HEK293 (cell line): Measurements from ENCODE around the gene LARP1B.

Experiments used
- CTCF ChIA-PET: fragments of 350-600 bp; formaldehyde crosslinking; extraction: SDS; loops from one replicate; lab custom pipeline; 2021; ENCODE audit warnings: antibody characterized with exemption; lab: Yijun Ruan, JAX
- POLR2A ChIA-PET: fragments of 300-600 bp; formaldehyde crosslinking; extraction: SDS; loops from one replicate; lab custom pipeline; 2020; ENCODE audit warnings: antibody characterized with exemption, inconsistent platforms; lab: Yijun Ruan, JAX
- H3K27ac ChIP-seq: fragments of 200-500 bp; sonication (Bioruptor generic); 2 replicates; pipeline ENCODE4 v1.5.1; 2014; ENCODE audit warnings: low read depth, low read length, control low read depth, inconsistent platforms; ENCODE audit errors: extremely low read depth
- H3K36me3 ChIP-seq, 2 experiments: fragments of 200-500 bp in 1 of 2; sonication (Bioruptor generic) in 1 of 2; 1 replicate in 1 of 2; 2 replicates in 1 of 2; pipeline ENCODE4 v1.5.1; 2014 to 2017; ENCODE audit warnings: inconsistent platforms in 2 of 2, low read length in 2 of 2; ENCODE audit not compliant: control insufficient read depth in 2 of 2, insufficient read depth in 1 of 2
- H3K4me1 ChIP-seq: fragments of 200-500 bp; sonication (Bioruptor generic); 2 replicates; pipeline ENCODE4 v1.5.1; 2014; ENCODE audit warnings: mild to moderate bottlenecking, low read length, inconsistent platforms; ENCODE audit not compliant: control insufficient read depth, insufficient read depth
- H3K4me3 ChIP-seq: 2 replicates; pipeline ENCODE4 v1.5.1; 2011; ENCODE audit warnings: low read depth, mild to moderate bottlenecking, control low read depth, low read length, moderate library complexity
- H3K9me3 ChIP-seq: fragments of 200-500 bp; sonication (Bioruptor generic); 2 replicates; pipeline ENCODE4 v1.5.1; 2014; ENCODE audit warnings: low read depth, low read length, inconsistent platforms; ENCODE audit not compliant: control insufficient read depth, insufficient read depth
- HOXC10 ChIP-seq: sonication (generic); formaldehyde crosslinking; IDR thresholded peaks from 2 replicates; pipeline ENCODE4 v1.8.1; 2023; ENCODE audit warnings: mild to moderate bottlenecking, missing genetic modification reagents
- IKZF3 ChIP-seq: fragments of 450-650 bp; IDR thresholded peaks from 2 replicates; pipeline ENCODE4 v1.5.0; 2018; ENCODE audit warnings: missing biosample characterization, mild to moderate bottlenecking, missing genetic modification characterization, moderate library complexity
- KLF7 ChIP-seq: fragments of 450-650 bp; formaldehyde crosslinking; IDR thresholded peaks from 2 replicates; pipeline ENCODE4 v1.5.1; 2016; ENCODE audit warnings: missing biosample characterization, missing genetic modification characterization, borderline replicate concordance
- KLF9 ChIP-seq: fragments of 450-650 bp; formaldehyde crosslinking; IDR thresholded peaks from 2 replicates; pipeline ENCODE4 v1.5.1; 2016; ENCODE audit warnings: missing biosample characterization, missing genetic modification characterization, low read depth
- MEIS1 ChIP-seq: sonication (generic); formaldehyde crosslinking; IDR thresholded peaks from 2 replicates; pipeline ENCODE4 v1.8.1; 2022; ENCODE audit warnings: missing genetic modification reagents, mild to moderate bottlenecking, borderline replicate concordance
- ZNF146 ChIP-seq: fragments of 450-650 bp; formaldehyde crosslinking; IDR thresholded peaks from 2 replicates; pipeline ENCODE4 v1.5.1; 2016; ENCODE audit warnings: missing biosample characterization, missing genetic modification characterization
- ZNF184 ChIP-seq: fragments of 450-650 bp; IDR thresholded peaks from 2 replicates; pipeline ENCODE4 v1.5.1; 2018; ENCODE audit warnings: missing biosample characterization, mild to moderate bottlenecking, missing genetic modification characterization
- ZNF239 ChIP-seq: fragments of 450-650 bp; formaldehyde crosslinking; IDR thresholded peaks from 2 replicates; pipeline ENCODE4 v1.5.1; 2016; ENCODE audit warnings: missing biosample characterization, missing genetic modification characterization
- ZNF311 ChIP-seq: fragments of 450-650 bp; formaldehyde crosslinking; IDR thresholded peaks from 2 replicates; pipeline ENCODE4 v1.5.1; 2017; ENCODE audit warnings: missing biosample characterization, missing genetic modification characterization, borderline replicate concordance
- ZNF548 ChIP-seq: fragments of 450-650 bp; formaldehyde crosslinking; IDR thresholded peaks from 2 replicates; pipeline ENCODE4 v1.5.1; 2016; ENCODE audit warnings: missing biosample characterization, missing genetic modification characterization
- ZNF623 ChIP-seq: fragments of 450-650 bp; formaldehyde crosslinking; IDR thresholded peaks from 2 replicates; pipeline ENCODE4 v1.5.1; 2016; ENCODE audit warnings: missing biosample characterization, missing genetic modification characterization
- ZNF677 ChIP-seq: fragments of 450-650 bp; IDR thresholded peaks from 2 replicates; pipeline ENCODE4 v1.5.0; 2018; ENCODE audit warnings: missing biosample characterization, mild to moderate bottlenecking, missing genetic modification characterization, moderate library complexity
- ZNF701 ChIP-seq: fragments of 450-650 bp; formaldehyde crosslinking; IDR thresholded peaks from 2 replicates; pipeline ENCODE4 v1.5.1; 2016; ENCODE audit warnings: missing biosample characterization, missing genetic modification characterization
- ZNF792 ChIP-seq: fragments of 450-650 bp; formaldehyde crosslinking; IDR thresholded peaks from 2 replicates; pipeline ENCODE4 v1.5.1; 2016; ENCODE audit warnings: missing biosample characterization, missing genetic modification characterization
- TF ChIP-seq, protein P1 (sequence below): fragments of 450-650 bp; formaldehyde crosslinking; IDR thresholded peaks from 2 replicates; pipeline ENCODE4 v1.5.1; 2017; ENCODE audit warnings: missing biosample characterization, missing genetic modification characterization
- TF ChIP-seq, protein P2 (sequence below): fragments of 450-650 bp; formaldehyde crosslinking; IDR thresholded peaks from 2 replicates; pipeline ENCODE4 v1.5.1; 2016; ENCODE audit warnings: missing biosample characterization, missing genetic modification characterization
- TF ChIP-seq, protein P3 (sequence below): fragments of 450-650 bp; formaldehyde crosslinking; IDR thresholded peaks from 2 replicates; pipeline ENCODE4 v1.5.1; 2016; ENCODE audit warnings: missing biosample characterization, missing genetic modification characterization

Gene LARP1B

GRCh38 chr4:128135391-128135790, 74.3 kb downstream of the LARP1B start:
- no peaks in the 10 kb centered on the region for H3K4me1 ChIP-seq
- H3K27ac ChIP-seq = no peak overlapping the region
- POLR2A ChIA-PET = no interaction called here
- H3K36me3 ChIP-seq = peaks cover 0 to 3% of the 10 kb centered on the region in 2 experiments; a peak in 2 of 3 replicates
- H3K9me3 ChIP-seq = no peaks in the 10 kb centered on the region
- H3K4me3 ChIP-seq = no peak overlapping the region
- CTCF ChIA-PET = no interaction called here
- TF ChIP-seq, protein P1, sequence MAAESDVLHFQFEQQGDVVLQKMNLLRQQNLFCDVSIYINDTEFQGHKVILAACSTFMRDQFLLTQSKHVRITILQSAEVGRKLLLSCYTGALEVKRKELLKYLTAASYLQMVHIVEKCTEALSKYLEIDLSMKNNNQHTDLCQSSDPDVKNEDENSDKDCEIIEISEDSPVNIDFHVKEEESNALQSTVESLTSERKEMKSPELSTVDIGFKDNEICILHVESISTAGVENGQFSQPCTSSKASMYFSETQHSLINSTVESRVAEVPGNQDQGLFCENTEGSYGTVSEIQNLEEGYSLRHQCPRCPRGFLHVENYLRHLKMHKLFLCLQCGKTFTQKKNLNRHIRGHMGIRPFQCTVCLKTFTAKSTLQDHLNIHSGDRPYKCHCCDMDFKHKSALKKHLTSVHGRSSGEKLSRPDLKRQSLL (tag by site-specific recombination) = no peak
- TF ChIP-seq, protein P2, sequence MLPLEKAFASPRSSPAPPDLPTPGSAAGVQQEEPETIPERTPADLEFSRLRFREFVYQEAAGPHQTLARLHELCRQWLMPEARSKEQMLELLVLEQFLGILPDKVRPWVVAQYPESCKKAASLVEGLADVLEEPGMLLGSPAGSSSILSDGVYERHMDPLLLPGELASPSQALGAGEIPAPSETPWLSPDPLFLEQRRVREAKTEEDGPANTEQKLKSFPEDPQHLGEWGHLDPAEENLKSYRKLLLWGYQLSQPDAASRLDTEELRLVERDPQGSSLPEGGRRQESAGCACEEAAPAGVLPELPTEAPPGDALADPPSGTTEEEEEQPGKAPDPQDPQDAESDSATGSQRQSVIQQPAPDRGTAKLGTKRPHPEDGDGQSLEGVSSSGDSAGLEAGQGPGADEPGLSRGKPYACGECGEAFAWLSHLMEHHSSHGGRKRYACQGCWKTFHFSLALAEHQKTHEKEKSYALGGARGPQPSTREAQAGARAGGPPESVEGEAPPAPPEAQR (tag by site-specific recombination) = no peak
- TF ChIP-seq ZNF146 (tag by site-specific recombination) (no peak), ZNF311 (tag by site-specific recombination) (no peak), ZNF548 (tag by site-specific recombination) (no peak), ZNF623 (tag by site-specific recombination) (no peak), MEIS1 (no peak)
- TF ChIP-seq, protein P3, sequence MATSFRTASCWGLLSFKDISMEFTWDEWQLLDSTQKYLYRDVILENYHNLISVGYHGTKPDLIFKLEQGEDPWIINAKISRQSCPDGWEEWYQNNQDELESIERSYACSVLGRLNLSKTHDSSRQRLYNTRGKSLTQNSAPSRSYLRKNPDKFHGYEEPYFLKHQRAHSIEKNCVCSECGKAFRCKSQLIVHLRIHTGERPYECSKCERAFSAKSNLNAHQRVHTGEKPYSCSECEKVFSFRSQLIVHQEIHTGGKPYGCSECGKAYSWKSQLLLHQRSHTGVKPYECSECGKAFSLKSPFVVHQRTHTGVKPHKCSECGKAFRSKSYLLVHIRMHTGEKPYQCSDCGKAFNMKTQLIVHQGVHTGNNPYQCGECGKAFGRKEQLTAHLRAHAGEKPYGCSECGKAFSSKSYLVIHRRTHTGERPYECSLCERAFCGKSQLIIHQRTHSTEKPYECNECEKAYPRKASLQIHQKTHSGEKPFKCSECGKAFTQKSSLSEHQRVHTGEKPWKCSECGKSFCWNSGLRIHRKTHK = no peak

GRCh38 chr4:128141866-128142265, 80.8 kb downstream of the LARP1B start:
- Histone ChIP-seq H3K9me3 (no peaks in the 10 kb centered on the region), H3K36me3 (peaks cover 0 to 12% of the 10 kb centered on the region in 2 experiments; a peak in 1 of 3 replicates), H3K4me3 (no peak overlapping the region), H3K27ac (no peak overlapping the region), H3K4me1 (no peaks in the 10 kb centered on the region)
- no peak for TF ChIP-seq ZNF792 (tag by site-specific recombination)
- TF ChIP-seq HOXC10 = no peak
- no peak for TF ChIP-seq KLF9
- TF ChIP-seq IKZF3 (tag by site-specific recombination) = no peak
- TF ChIP-seq ZNF548 (tag by site-specific recombination) = no peak
- TF ChIP-seq ZNF677 (tag by site-specific recombination) = no peak
- no peak for TF ChIP-seq ZNF239
- TF ChIP-seq KLF7 (tag by site-specific recombination) = no peak
- ChIA-PET CTCF (no interaction called here), POLR2A (no interaction called here)

- no peaks in the 10 kb centered on the region for H3K9me3 ChIP-seq
- TF ChIP-seq ZNF701 (tag by site-specific recombination) (no peak), ZNF184 (tag by site-specific recombination) (peak; percentile 97)
Observed at GRCh38 chr4:128145727-128146126, 84.6 kb downstream of the LARP1B start.

More at GRCh38 chr4:128145727-128146126, 84.6 kb downstream of the LARP1B start:
- Histone ChIP-seq H3K4me3 (no peak overlapping the region), H3K36me3 (peaks cover 0 to 12% of the 10 kb centered on the region in 2 experiments; a peak in 1 of 3 replicates), H3K27ac (no peak overlapping the region), H3K4me1 (no peaks in the 10 kb centered on the region)
- ChIA-PET CTCF (no interaction called here), POLR2A (no interaction called here)
